HEK293 (cell line): ENCODE results near the gene TRAPPC5.
A peak's percentile ranks its signal among the peaks of the same experiment; 100 is the strongest.

Experiments
- KLF10 ChIP-seq: fragments of 450-650 bp; IDR thresholded peaks from 2 replicates; pipeline ENCODE4 v1.5.1; 2018; ENCODE audit warnings: missing biosample characterization, mild to moderate bottlenecking, missing genetic modification characterization
- RBAK ChIP-seq: fragments of 450-650 bp; formaldehyde crosslinking; IDR thresholded peaks from 2 replicates; pipeline ENCODE4 v1.5.1; 2016; ENCODE audit warnings: missing biosample characterization, missing genetic modification characterization
- ZBTB26 ChIP-seq: fragments of 450-650 bp; formaldehyde crosslinking; optimal IDR thresholded peaks from 2 replicates; pipeline ENCODE3; 2016; ENCODE audit warnings: missing biosample characterization, mild to moderate bottlenecking, missing genetic modification characterization
- ZNF184 ChIP-seq: fragments of 450-650 bp; IDR thresholded peaks from 2 replicates; pipeline ENCODE4 v1.5.1; 2018; ENCODE audit warnings: missing biosample characterization, mild to moderate bottlenecking, missing genetic modification characterization
- ZNF274 ChIP-seq, 2 experiments: fragments of 200-500 bp in 1 of 2; fragments of 450-650 bp in 1 of 2; sonication (Bioruptor generic) in 1 of 2; formaldehyde crosslinking in 1 of 2; IDR thresholded peaks; 2 replicates each; pipeline versions ENCODE4 v1.5.1 to v1.6.1; 2014 to 2016; ENCODE audit warnings: borderline replicate concordance in 1 of 2, inconsistent platforms in 1 of 2, low read length in 1 of 2, missing biosample characterization in 1 of 2, missing genetic modification characterization in 1 of 2
- ZNF530 ChIP-seq: fragments of 450-650 bp; formaldehyde crosslinking; IDR thresholded peaks from 2 replicates; pipeline ENCODE4 v1.5.1; 2016; ENCODE audit warnings: low read depth, missing biosample characterization, missing genetic modification characterization
- TF ChIP-seq, protein P1 (sequence below): fragments of 450-650 bp; formaldehyde crosslinking; IDR thresholded peaks from 2 replicates; pipeline ENCODE4 v1.5.1; 2016; ENCODE audit warnings: missing biosample characterization, missing genetic modification characterization

GRCh38 chr19:7652061-7652641 lies 28.5 kb upstream of the TRAPPC5 start:
- TF ChIP-seq ZNF530 (tag by site-specific recombination) (no peak), ZBTB26 (tag by site-specific recombination) (peak; percentile 18), KLF10 (tag by site-specific recombination) (no peak), ZNF274 (IDR thresholded peaks at IDR 0.05; ENCODE audit: low read length) (no peak), ZNF274 (tag by site-specific recombination; IDR thresholded peaks at IDR 0.05; ENCODE audit: borderline replicate concordance) (no peak), RBAK (tag by site-specific recombination) (no peak), ZNF184 (no peak)
- TF ChIP-seq, protein P1, sequence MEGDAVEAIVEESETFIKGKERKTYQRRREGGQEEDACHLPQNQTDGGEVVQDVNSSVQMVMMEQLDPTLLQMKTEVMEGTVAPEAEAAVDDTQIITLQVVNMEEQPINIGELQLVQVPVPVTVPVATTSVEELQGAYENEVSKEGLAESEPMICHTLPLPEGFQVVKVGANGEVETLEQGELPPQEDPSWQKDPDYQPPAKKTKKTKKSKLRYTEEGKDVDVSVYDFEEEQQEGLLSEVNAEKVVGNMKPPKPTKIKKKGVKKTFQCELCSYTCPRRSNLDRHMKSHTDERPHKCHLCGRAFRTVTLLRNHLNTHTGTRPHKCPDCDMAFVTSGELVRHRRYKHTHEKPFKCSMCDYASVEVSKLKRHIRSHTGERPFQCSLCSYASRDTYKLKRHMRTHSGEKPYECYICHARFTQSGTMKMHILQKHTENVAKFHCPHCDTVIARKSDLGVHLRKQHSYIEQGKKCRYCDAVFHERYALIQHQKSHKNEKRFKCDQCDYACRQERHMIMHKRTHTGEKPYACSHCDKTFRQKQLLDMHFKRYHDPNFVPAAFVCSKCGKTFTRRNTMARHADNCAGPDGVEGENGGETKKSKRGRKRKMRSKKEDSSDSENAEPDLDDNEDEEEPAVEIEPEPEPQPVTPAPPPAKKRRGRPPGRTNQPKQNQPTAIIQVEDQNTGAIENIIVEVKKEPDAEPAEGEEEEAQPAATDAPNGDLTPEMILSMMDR (tag by site-specific recombination) = peak; percentile 83
